ENCODE measurements around the gene CLDN5.
"Not testable (repeated sequence)": the region's sequence is repeated elsewhere in the genome, so short reads cannot be mapped to it uniquely, and the experiment has no call there.

The CLDN5 gene

GRCh38 chr22:19550382-19550781 lies 26.2 kb upstream of the CLDN5 start:
- no peaks in the 10 kb centered on the region for H3K36me3 Mint-ChIP-seq (ENCODE audit: low read depth)
- no peak overlapping the region for H3K27ac Mint-ChIP-seq
- no peaks in the 10 kb centered on the region for H3K4me1 Mint-ChIP-seq
- no peaks in the 10 kb centered on the region for H3K9me3 Mint-ChIP-seq
- H3K4me3 Mint-ChIP-seq = no peak overlapping the region
- no peak for TF ChIP-seq CTCF (IDR thresholded peaks at IDR 0.05; ENCODE audit: unreplicated experiment in 3 of 3)
- peaks cover 15% of the 10 kb centered on the region for H3K27me3 Mint-ChIP-seq (ENCODE audit: low read depth)

GRCh38 chr22:19549428-19549827 lies 25.2 kb upstream of the CLDN5 start:
- Mint-ChIP-seq H3K4me3 (no peak overlapping the region), H3K27ac (no peak overlapping the region), H3K4me1 (no peaks in the 10 kb centered on the region), H3K27me3 (ENCODE audit: low read depth) (peaks cover 20% of the 10 kb centered on the region), H3K36me3 (ENCODE audit: low read depth) (no peaks in the 10 kb centered on the region), H3K9me3 (no peaks in the 10 kb centered on the region)
- no peak for TF ChIP-seq CTCF (IDR thresholded peaks at IDR 0.05; ENCODE audit: unreplicated experiment in 3 of 3)

- no peak overlapping the region for H3K4me3 Mint-ChIP-seq
Observed at GRCh38 chr22:19548964-19549363, 24.8 kb upstream of the CLDN5 start.

GRCh38 chr22:19548427-19548826 lies 24.2 kb upstream of the CLDN5 start:
- not testable (repeated sequence) for H3K9me3 Mint-ChIP-seq; H3K27ac Mint-ChIP-seq; H3K36me3 Mint-ChIP-seq (ENCODE audit: low read depth); H3K4me1 Mint-ChIP-seq; H3K4me3 Mint-ChIP-seq
- peaks cover 22% of the 10 kb centered on the region for H3K27me3 Mint-ChIP-seq (ENCODE audit: low read depth)

More at GRCh38 chr22:19548964-19549363, 24.8 kb upstream of the CLDN5 start:
- H3K27ac Mint-ChIP-seq = no peak overlapping the region
- no peaks in the 10 kb centered on the region for H3K9me3 Mint-ChIP-seq
- peaks cover 22% of the 10 kb centered on the region for H3K27me3 Mint-ChIP-seq (ENCODE audit: low read depth)
- TF ChIP-seq CTCF (IDR thresholded peaks at IDR 0.05; ENCODE audit: unreplicated experiment in 3 of 3) = no peak
- H3K36me3 Mint-ChIP-seq (ENCODE audit: low read depth) = no peaks in the 10 kb centered on the region
- H3K4me1 Mint-ChIP-seq = no peaks in the 10 kb centered on the region

- no peaks in the 10 kb centered on the region for H3K36me3 Mint-ChIP-seq (ENCODE audit: low read depth)
- peaks cover 22% of the 10 kb centered on the region for H3K27me3 Mint-ChIP-seq (ENCODE audit: low read depth)
- H3K27ac Mint-ChIP-seq = no peak overlapping the region
- no peaks in the 10 kb centered on the region for H3K9me3 Mint-ChIP-seq
- no peaks in the 10 kb centered on the region for H3K4me1 Mint-ChIP-seq
- H3K4me3 Mint-ChIP-seq = no peak overlapping the region
- TF ChIP-seq CTCF (IDR thresholded peaks at IDR 0.05; ENCODE audit: unreplicated experiment in 3 of 3) = no peak
Observed at GRCh38 chr22:19547620-19548019, 23.4 kb upstream of the CLDN5 start.

GRCh38 chr22:19546680-19547079 lies 22.5 kb upstream of the CLDN5 start:
- Mint-ChIP-seq H3K4me3 (no peak overlapping the region), H3K27me3 (ENCODE audit: low read depth) (peaks cover 22% of the 10 kb centered on the region), H3K4me1 (no peaks in the 10 kb centered on the region), H3K36me3 (ENCODE audit: low read depth) (no peaks in the 10 kb centered on the region), H3K9me3 (no peaks in the 10 kb centered on the region), H3K27ac (no peak overlapping the region)
- TF ChIP-seq CTCF (IDR thresholded peaks at IDR 0.05; ENCODE audit: unreplicated experiment in 3 of 3) = no peak

- no peak for TF ChIP-seq CTCF (IDR thresholded peaks at IDR 0.05; ENCODE audit: unreplicated experiment in 3 of 3)
- Mint-ChIP-seq H3K9me3 (no peaks in the 10 kb centered on the region), H3K4me1 (no peaks in the 10 kb centered on the region), H3K27me3 (ENCODE audit: low read depth) (peaks cover 19% of the 10 kb centered on the region), H3K36me3 (ENCODE audit: low read depth) (no peaks in the 10 kb centered on the region), H3K4me3 (no peak overlapping the region), H3K27ac (no peak overlapping the region)
Observed at GRCh38 chr22:19545935-19546207, 21.7 kb upstream of the CLDN5 start.
